Gastrocnemius medialis (tissue), 4 donors: ENCODE results near the gene CEP170B. TPM values are rescaled to one million over a fixed set of nuclear protein-coding genes. Genes with fewer than 3 reads are reported as not detected.

Experiments
- ATAC-seq, 2 donors: fragments of 150-250 bp; one replicate each; pipeline ENCODE4 v1.9.1; 2016
- DNase-seq, 2 donors: peaks; one replicate each; pipeline ENCODE4 v3.0.0-alpha.2; 2019
- H3K27ac ChIP-seq, 4 donors: fragments of 200-600 bp; sonication (generic); 1 replicate in 1 of 4; 2 replicates in 3 of 4; pipeline ENCODE4 v1.5.1; 2016 to 2018; ENCODE audit warnings: mild to moderate bottlenecking in 2 of 4, moderate library complexity in 1 of 4
- H3K27me3 ChIP-seq, 3 donors: fragments of 200-600 bp; sonication (generic) in 2 of 3; 1 replicate in 1 of 3; 2 replicates in 2 of 3; pipeline versions ENCODE4 v1.5.1 to v1.6.0; 2016 to 2019; ENCODE audit warnings: mild to moderate bottlenecking in 1 of 3, moderate library complexity in 1 of 3
- H3K36me3 ChIP-seq, 2 donors: fragments of 200-600 bp; sonication (generic) in 1 of 2; one replicate each; pipeline ENCODE4 v1.5.1; 2017 to 2018
- H3K4me1 ChIP-seq, 2 donors: fragments of 200-600 bp; sonication (generic) in 1 of 2; one replicate each; pipeline ENCODE4 v1.5.1; 2016 to 2017; ENCODE audit warnings: mild to moderate bottlenecking in 2 of 2
- H3K4me3 ChIP-seq, 4 donors: fragments of 200-600 bp; sonication (generic) in 3 of 4; 1 replicate in 1 of 4; 2 replicates in 3 of 4; pipeline ENCODE4 v1.5.1; 2016 to 2019; ENCODE audit warnings: mild to moderate bottlenecking in 2 of 4
- H3K9me3 ChIP-seq, 3 donors: fragments of 200-600 bp; sonication (generic) in 2 of 3; 1 replicate in 1 of 3; 2 replicates in 2 of 3; pipeline ENCODE4 v1.5.1; 2016 to 2019
- CTCF ChIP-seq, 5 experiments: fragments of 450-650 bp in 3 of 5; fragments of 200-600 bp in 2 of 5; sonication (generic) in 2 of 5; IDR thresholded peaks in 4 of 5; conservative IDR thresholded peaks in 1 of 5; 1 replicate in 4 of 5; 2 replicates in 1 of 5; pipeline ENCODE4 v1.5.1; 2016 to 2019; ENCODE audit warnings: antibody characterized with exemption in 5 of 5, mild to moderate bottlenecking in 3 of 5, moderate library complexity in 3 of 5
- POLR2A ChIP-seq, 2 donors: fragments of 450-650 bp; IDR thresholded peaks; one replicate each; pipeline ENCODE4 v1.6.1; 2017; ENCODE audit warnings: antibody characterized with exemption in 2 of 2, mild to moderate bottlenecking in 2 of 2, moderate library complexity in 2 of 2
- in situ Hi-C, 4 donors: fragments of 200-750 bp; cut with MboI; loops; one replicate each; pipeline versions ENCODE4 v1.15.0 to v1.8.0; 2017; ENCODE audit warnings: low sequenced_read_pairs in 4 of 4
- intact Hi-C: fragments of 100-400 bp; cut with DNase I; formaldehyde crosslinking; loops from one replicate; pipeline ENCODE4 v1.15.1; 2023; ENCODE audit warnings: low total_unique reads
- total RNA-seq, 4 donors: library from RNA; depleted of rRNA; stranded (reverse); fragments of >200 nt; gene quantifications; one replicate each; pipeline versions ENCODE4 v1.1.0 to v1.2.3, GENCODE V29; 2016

Gene CEP170B
- total RNA-seq, 4 donors from 2014 or later, result 4.5 to 13.0 (median 7.1) TPM

DNA sequence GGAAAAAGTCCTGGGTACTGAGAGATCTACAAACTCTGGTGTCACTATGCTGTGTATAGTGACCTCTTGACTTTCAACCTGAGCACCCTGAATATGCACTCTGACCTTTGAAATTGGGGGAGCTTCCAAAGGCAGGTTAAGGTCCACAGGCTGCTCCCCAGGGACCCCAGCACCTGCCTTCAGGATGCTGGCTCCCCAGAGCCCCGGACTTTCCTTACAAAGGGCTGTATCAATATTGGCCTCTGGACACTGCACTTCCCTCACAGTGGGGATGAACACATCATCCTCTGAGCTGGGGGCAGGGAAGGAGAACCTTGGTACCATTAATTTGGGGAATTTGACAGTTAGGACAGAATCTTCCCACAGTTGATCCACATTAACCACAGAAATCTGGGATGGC is 73.9 kb downstream of the CEP170B start:
- peaks cover 0 to 15% (median 0%) of the 10 kb centered on the region in 3 donors for H3K27me3 ChIP-seq

DNA sequence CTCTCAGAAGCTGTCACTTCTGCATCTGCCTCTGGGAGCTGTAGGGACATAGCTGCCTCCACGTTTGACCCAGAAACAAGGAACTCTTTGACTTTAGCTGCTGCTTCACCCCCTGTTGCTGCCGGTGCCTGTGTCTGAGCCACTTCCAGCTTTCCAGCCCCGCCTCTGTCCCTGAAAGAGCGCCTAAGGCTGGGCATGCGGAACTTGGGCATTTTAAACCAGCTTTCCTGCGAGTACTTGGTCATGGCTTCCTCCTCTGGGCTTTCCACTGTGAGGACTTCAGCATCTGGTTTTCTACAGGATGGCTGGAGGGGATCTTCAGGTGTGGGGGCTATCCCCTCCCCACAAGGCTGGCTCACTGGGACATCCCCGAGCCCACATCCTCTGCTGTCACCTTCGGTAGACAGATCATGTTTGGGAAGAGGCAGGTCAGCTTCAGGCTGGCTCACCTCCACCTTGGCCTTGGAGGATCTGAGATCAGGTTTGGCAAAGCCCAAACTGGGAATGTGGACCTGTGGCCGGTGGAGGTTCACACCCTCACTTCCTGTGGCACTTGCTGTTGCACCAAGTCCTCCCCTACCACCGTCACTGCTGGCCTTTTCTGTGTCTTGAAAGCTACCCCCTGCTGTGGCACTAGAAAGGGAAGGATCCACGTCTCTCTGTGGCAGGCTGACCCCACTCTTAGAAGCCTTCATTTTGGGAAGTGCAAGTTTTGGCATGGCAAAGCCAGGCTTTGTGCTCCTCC is 74.8 kb downstream of the CEP170B start:
- Histone ChIP-seq H3K4me1 (no peaks in the 10 kb centered on the region), H3K27me3 (peaks cover 0 to 14% (median 0%) of the 10 kb centered on the region in 3 donors), H3K27ac (no peak overlapping the region), H3K9me3 (no peaks in the 10 kb centered on the region), H3K4me3 (no peak overlapping the region), H3K36me3 (no peaks in the 10 kb centered on the region)
- ATAC-seq, result no peak
- TF ChIP-seq POLR2A (IDR thresholded peaks at IDR 0.05), result no peak
- no peak for TF ChIP-seq CTCF (IDR thresholded peaks at IDR 0.05 in 4 of 5, conservative IDR thresholded peaks at IDR 0.05 in 1 of 5)
- intact Hi-C loops (no loop called here), in situ Hi-C loops (no loop called here)
- no peak for DNase-seq

More for the DNA sequence above, 73.9 kb downstream of the CEP170B start:
- intact Hi-C loops (no loop called here), in situ Hi-C loops (no loop called here)
- Histone ChIP-seq H3K4me3 (no peak overlapping the region), H3K9me3 (no peaks in the 10 kb centered on the region), H3K36me3 (no peaks in the 10 kb centered on the region), H3K27ac (no peak overlapping the region), H3K4me1 (no peaks in the 10 kb centered on the region)
- DNase-seq (no peak), ATAC-seq (no peak)
- TF ChIP-seq CTCF (IDR thresholded peaks at IDR 0.05 in 4 of 5, conservative IDR thresholded peaks at IDR 0.05 in 1 of 5) (no peak), POLR2A (IDR thresholded peaks at IDR 0.05) (no peak)

GRCh38 chr14:104940526-104941150 is 75.6 kb downstream of the CEP170B start:
- DNase-seq, result no peak
- no peaks in the 10 kb centered on the region for H3K9me3 ChIP-seq
- no peaks in the 10 kb centered on the region for H3K36me3 ChIP-seq
- intact Hi-C loops, result no loop called here
- H3K27ac ChIP-seq, result no peak overlapping the region
- TF ChIP-seq POLR2A (IDR thresholded peaks at IDR 0.05), result no peak
- TF ChIP-seq CTCF (IDR thresholded peaks at IDR 0.05 in 4 of 5, conservative IDR thresholded peaks at IDR 0.05 in 1 of 5), result no peak
- H3K4me3 ChIP-seq, result no peak overlapping the region
- in situ Hi-C loops, result no loop called here
- H3K4me1 ChIP-seq, result no peaks in the 10 kb centered on the region
- no peak for ATAC-seq
- H3K27me3 ChIP-seq, result peaks cover 0 to 8% (median 0%) of the 10 kb centered on the region in 3 donors

- Histone ChIP-seq H3K4me3 (no peak overlapping the region), H3K27me3 (peaks cover 0 to 8% (median 0%) of the 10 kb centered on the region in 3 donors), H3K36me3 (no peaks in the 10 kb centered on the region), H3K9me3 (no peaks in the 10 kb centered on the region), H3K4me1 (no peaks in the 10 kb centered on the region), H3K27ac (no peak overlapping the region)
- DNase-seq (no peak), ATAC-seq (no peak)
- in situ Hi-C loops, result no loop called here
- intact Hi-C loops, result no loop called here
- TF ChIP-seq CTCF (IDR thresholded peaks at IDR 0.05 in 4 of 5, conservative IDR thresholded peaks at IDR 0.05 in 1 of 5) (no peak), POLR2A (IDR thresholded peaks at IDR 0.05) (no peak)
Observed at GRCh38 chr14:104941508-104942365, 76.7 kb downstream of the CEP170B start.
